Tibial nerve (tissue), 4 donors: ENCODE measurements around the gene IFIH1. TPM values are rescaled to one million over a fixed set of nuclear protein-coding genes. Genes with fewer than 3 reads are reported as not detected.

Source experiments
- DNase-seq, 2 donors: peaks; one replicate each; pipeline ENCODE4 v3.0.0-alpha.2; 2019; ENCODE audit warnings: low spot score in 2 of 2
- H3K27ac ChIP-seq, 4 donors: fragments of 200-600 bp; sonication (generic) in 3 of 4; one replicate each; pipeline ENCODE4 v1.5.1; 2017 to 2019; ENCODE audit warnings: mild to moderate bottlenecking in 1 of 4
- H3K27me3 ChIP-seq, 2 donors: fragments of 200-600 bp; sonication (generic) in 1 of 2; one replicate each; pipeline versions ENCODE4 v1.5.1 to v1.6.0; 2017 to 2019
- H3K36me3 ChIP-seq, 3 donors: fragments of 200-600 bp; sonication (generic); one replicate each; pipeline ENCODE4 v1.5.1; 2018 to 2019
- H3K4me1 ChIP-seq, 4 donors: fragments of 200-600 bp; sonication (generic) in 3 of 4; one replicate each; pipeline ENCODE4 v1.5.1; 2017 to 2019
- H3K4me3 ChIP-seq, 4 donors: fragments of 200-600 bp; sonication (generic) in 3 of 4; one replicate each; pipeline ENCODE4 v1.5.1; 2017 to 2019; ENCODE audit warnings: mild to moderate bottlenecking in 1 of 4, moderate library complexity in 1 of 4
- H3K9me3 ChIP-seq, 4 donors: fragments of 200-600 bp; sonication (generic) in 3 of 4; one replicate each; pipeline ENCODE4 v1.5.1; 2017 to 2019
- CTCF ChIP-seq, 5 experiments: fragments of 200-600 bp in 3 of 5; fragments of 450-650 bp in 2 of 5; sonication (generic) in 3 of 5; IDR thresholded peaks; one replicate each; pipeline ENCODE4 v1.5.1; 2016 to 2019; ENCODE audit warnings: antibody characterized with exemption in 5 of 5, mild to moderate bottlenecking in 3 of 5, moderate library complexity in 2 of 5
- EP300 ChIP-seq, 2 donors: sonication (generic); formaldehyde crosslinking; IDR thresholded peaks; one replicate each; pipeline ENCODE4 v1.6.1; 2017; ENCODE audit warnings: antibody characterized with exemption in 2 of 2, mild to moderate bottlenecking in 1 of 2
- POLR2A ChIP-seq, 2 donors: fragments of 450-650 bp; IDR thresholded peaks; one replicate each; pipeline ENCODE4 v1.6.1; 2017; ENCODE audit warnings: antibody characterized with exemption in 2 of 2, mild to moderate bottlenecking in 2 of 2, moderate library complexity in 2 of 2
- WGBS, 2 donors: methylation state at CpG; one replicate each; pipeline ENCODE4 v1.1.5; 2018; 5-methylcytosine and 5-hydroxymethylcytosine counted together
- total RNA-seq, 4 donors: library from RNA; depleted of rRNA; stranded (reverse); fragments of >200 nt; gene quantifications; one replicate each; pipeline ENCODE4 v1.1.0, GENCODE V29; 2016

Gene IFIH1
- total RNA-seq, 4 donors from 2014 or later: 12.5 to 13.2 (median 12.8) TPM

DNA sequence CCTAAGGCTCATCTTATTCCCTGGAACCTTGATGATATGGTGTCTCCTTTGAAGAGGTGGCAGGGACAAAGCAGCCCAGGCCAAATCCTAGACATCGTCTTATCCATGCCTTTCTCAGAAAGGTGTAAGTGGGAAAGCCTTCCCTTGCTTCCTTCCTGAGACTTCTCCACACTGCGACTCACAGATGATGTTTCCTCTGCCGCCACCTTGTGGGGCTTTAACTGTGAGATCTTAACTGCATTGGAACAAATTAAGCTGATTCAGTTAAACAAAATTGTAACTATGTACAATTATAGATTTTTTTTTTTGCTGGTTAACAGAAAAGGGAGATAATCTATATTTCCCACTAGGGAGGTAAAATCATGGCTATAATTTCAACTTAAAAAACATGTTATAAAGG lies 15.5 kb upstream of the IFIH1 start:
- Histone ChIP-seq H3K36me3 (no peaks in the 10 kb centered on the region), H3K4me1 (no peaks in the 10 kb centered on the region), H3K9me3 (no peaks in the 10 kb centered on the region), H3K27me3 (no peaks in the 10 kb centered on the region), H3K27ac (no peak overlapping the region), H3K4me3 (no peak overlapping the region)
- WGBS, 2 donors: 43 to 58% methylated on average over 3 of the region's 3 CpGs
- TF ChIP-seq CTCF (IDR thresholded peaks at IDR 0.05) (peak in 4 of 5 experiments; percentile 17 to 30 (median 19)), EP300 (IDR thresholded peaks at IDR 0.05) (no peak)
- DNase-seq: peak in 1 of 2 donors; percentile 26

- no peak for DNase-seq
- Histone ChIP-seq H3K27me3 (no peaks in the 10 kb centered on the region), H3K4me3 (no peak overlapping the region), H3K27ac (no peak overlapping the region), H3K4me1 (no peaks in the 10 kb centered on the region), H3K36me3 (peaks cover 0 to 6% (median 0%) of the 10 kb centered on the region in 3 donors), H3K9me3 (no peaks in the 10 kb centered on the region)
- no peak for TF ChIP-seq CTCF (IDR thresholded peaks at IDR 0.05)
- TF ChIP-seq POLR2A (IDR thresholded peaks at IDR 0.05): no peak
- TF ChIP-seq EP300 (IDR thresholded peaks at IDR 0.05): no peak
- 81 to 83% methylated on average over 1 of the region's 1 CpG for WGBS, 2 donors
These were observed 12.4 kb upstream of the IFIH1 start for GRCh38 chr2:162330881-162331280.

DNA sequence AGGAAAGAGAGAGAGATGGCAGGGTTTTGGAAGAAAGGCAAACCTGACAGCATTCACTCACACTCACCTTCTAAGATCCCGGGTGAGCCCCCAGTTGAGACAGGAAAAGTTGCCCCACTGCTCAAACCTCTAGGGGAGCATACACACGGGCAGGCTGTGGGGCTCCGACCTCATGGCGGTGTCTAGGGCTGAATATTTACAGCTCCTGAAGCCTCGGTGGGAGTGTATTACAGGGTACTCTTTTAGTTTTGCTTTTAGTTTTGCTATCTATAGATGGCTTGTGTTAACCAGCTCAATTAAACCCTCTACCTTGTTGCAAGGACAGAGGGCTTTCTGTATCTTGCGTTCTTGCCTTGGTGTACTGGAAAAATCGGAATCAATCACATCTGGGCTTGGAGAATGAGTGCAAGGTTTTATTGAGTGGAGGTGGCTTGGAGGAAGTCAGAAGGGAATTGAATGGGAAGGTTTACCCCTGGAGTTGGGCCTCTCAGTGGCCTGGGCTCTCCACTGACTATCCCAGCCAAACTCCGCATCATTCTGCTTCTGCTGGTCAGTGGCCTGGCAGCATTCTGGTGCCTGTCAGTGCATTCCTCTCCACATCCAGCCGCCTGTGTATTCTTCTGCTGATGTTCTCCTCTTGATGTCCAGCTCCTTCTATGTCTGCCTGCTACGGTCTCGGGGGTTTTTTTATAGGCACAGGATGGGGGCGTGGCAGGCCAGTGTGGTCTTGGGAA lies 10.1 kb upstream of the IFIH1 start:
- H3K4me1 ChIP-seq: no peaks in the 10 kb centered on the region
- H3K36me3 ChIP-seq: peaks cover 0 to 6% (median 0%) of the 10 kb centered on the region in 3 donors
- WGBS, 2 donors: 82 to 87% methylated on average over 12 of the region's 12 CpGs
- TF ChIP-seq CTCF (IDR thresholded peaks at IDR 0.05) (no peak), EP300 (IDR thresholded peaks at IDR 0.05) (no peak), POLR2A (IDR thresholded peaks at IDR 0.05) (no peak)
- no peak overlapping the region for H3K27ac ChIP-seq
- no peak for DNase-seq
- H3K9me3 ChIP-seq: no peaks in the 10 kb centered on the region
- no peaks in the 10 kb centered on the region for H3K27me3 ChIP-seq
- no peak overlapping the region for H3K4me3 ChIP-seq

DNA sequence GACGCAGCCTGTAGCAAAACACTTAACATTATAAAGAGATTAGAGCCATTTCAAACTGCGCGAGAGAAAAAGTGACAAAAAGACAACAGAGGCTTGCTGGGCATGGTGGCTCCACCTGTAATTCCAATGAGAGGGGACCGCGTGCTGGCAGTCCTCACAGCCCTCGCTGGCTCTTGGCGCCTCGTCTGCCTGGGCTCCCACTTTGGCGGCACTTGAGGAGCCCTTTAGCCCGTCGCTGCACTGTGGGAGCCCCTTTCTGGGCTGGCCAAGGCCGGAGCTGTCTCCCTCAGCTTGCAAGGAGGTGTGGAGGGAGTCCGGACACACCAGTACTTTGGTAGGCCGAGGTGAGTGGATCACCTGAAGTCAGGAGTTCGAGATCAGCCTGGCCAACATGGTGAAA lies 9.3 kb upstream of the IFIH1 start:
- no peak for DNase-seq
- Histone ChIP-seq H3K4me3 (no peak overlapping the region), H3K4me1 (no peaks in the 10 kb centered on the region), H3K36me3 (peaks cover 0 to 6% (median 0%) of the 10 kb centered on the region in 3 donors), H3K9me3 (no peaks in the 10 kb centered on the region), H3K27ac (no peak overlapping the region), H3K27me3 (no peaks in the 10 kb centered on the region)
- TF ChIP-seq EP300 (IDR thresholded peaks at IDR 0.05): no peak
- no peak for TF ChIP-seq POLR2A (IDR thresholded peaks at IDR 0.05)
- TF ChIP-seq CTCF (IDR thresholded peaks at IDR 0.05): no peak
- WGBS, 2 donors: 94 to 97% methylated on average over 15 of the region's 15 CpGs

- Histone ChIP-seq H3K27ac (no peak overlapping the region), H3K4me3 (no peak overlapping the region), H3K36me3 (peaks cover 0 to 6% (median 0%) of the 10 kb centered on the region in 3 donors), H3K4me1 (no peaks in the 10 kb centered on the region), H3K27me3 (no peaks in the 10 kb centered on the region), H3K9me3 (no peaks in the 10 kb centered on the region)
- WGBS, 2 donors: 59 to 60% methylated on average over 5 of the region's 5 CpGs
- DNase-seq: no peak
- TF ChIP-seq CTCF (IDR thresholded peaks at IDR 0.05) (peak in 2 of 5 experiments; percentile 16 to 28), POLR2A (IDR thresholded peaks at IDR 0.05) (no peak)
These were observed 8.8 kb upstream of the IFIH1 start for GRCh38 chr2:162327134-162327769.
